GM12878 (cell line): ENCODE measurements around the gene KCNE4. TPM values are rescaled to one million over a fixed set of nuclear protein-coding genes. Genes with fewer than 3 reads are reported as not detected.

Source experiments
- ATAC-seq: fragments of 200-7000 bp; cut with Tn5 transposase; 3 replicates; pipeline ENCODE4 v1.9.1; 2020; ENCODE audit warnings: mild to moderate bottlenecking, moderate library complexity
- BruUV-seq: library from RNA; stranded (reverse); fragments of 400-500 nt; replicated peaks from 2 replicates; lab custom pipeline; 2021; lab: Mats Ljungman, UMichigan
- CTCF ChIA-PET: fragments of 300-600 bp; sonication (Branson Sonifier 250); formaldehyde crosslinking; extraction: SDS; loops from one replicate; lab custom pipeline; 2021; ENCODE audit warnings: inconsistent platforms; lab: Yijun Ruan, JAX
- POLR2A ChIA-PET: fragments of 350-600 bp; formaldehyde crosslinking; extraction: SDS; loops from one replicate; lab custom pipeline; 2021; ENCODE audit warnings: inconsistent platforms; lab: Charles Lee
- RAD21 ChIA-PET: fragments of 300-600 bp; sonication (Branson Sonifier 250); formaldehyde crosslinking; loops from one replicate; lab custom pipeline; 2023; ENCODE audit warnings: antibody characterized with exemption; ENCODE audit not compliant: unreplicated experiment; lab: Charles Lee
- SMC1A ChIA-PET: fragments of 300-600 bp; sonication (Branson Sonifier 250); formaldehyde crosslinking; loops from one replicate; lab custom pipeline; 2023; ENCODE audit not compliant: unreplicated experiment, uncharacterized antibody; lab: Charles Lee
- DNase-seq: peaks from one replicate; pipeline ENCODE4 v3.0.0-alpha.2; 2011; ENCODE audit warnings: low read depth, low spot score
- FAIRE-seq: peaks from 3 replicates; lab custom pipeline; 2011; peaks lifted over from hg19 to GRCh38; lab: Jason Lieb, UNC
- H2AFZ ChIP-seq: 2 replicates; pipeline ENCODE4 v1.6.0; 2011; ENCODE audit warnings: low read depth, low read length, control low read depth; ENCODE audit not compliant: control insufficient read depth
- H3K27ac ChIP-seq: 2 replicates; pipeline ENCODE4 v1.5.1; 2011; ENCODE audit warnings: control low read depth; ENCODE audit not compliant: control insufficient read depth, insufficient read depth
- H3K27me3 ChIP-seq, 2 experiments: replicated peaks in 1 of 2; 2 replicates each; pipeline versions ENCODE4 v1.6.0 to v1.6.1; 2011; ENCODE audit warnings: low read length in 1 of 2; ENCODE audit not compliant: control insufficient read depth in 2 of 2, insufficient read depth in 2 of 2
- H3K36me3 ChIP-seq, 2 experiments: 2 replicates each; pipeline ENCODE4 v1.5.1; 2011; ENCODE audit warnings: low read length in 1 of 2; ENCODE audit not compliant: control insufficient read depth in 2 of 2, insufficient read depth in 2 of 2
- H3K4me1 ChIP-seq: 2 replicates; pipeline ENCODE4 v1.6.1; 2011; ENCODE audit warnings: mild to moderate bottlenecking, low read length, moderate library complexity, mixed read lengths; ENCODE audit not compliant: control insufficient read depth, insufficient read depth
- H3K4me2 ChIP-seq: 2 replicates; pipeline ENCODE4 v1.6.0; 2011; ENCODE audit warnings: control low read depth; ENCODE audit not compliant: control insufficient read depth, insufficient read depth
- H3K4me3 ChIP-seq: fragments of 200-600 bp; sonication (generic); 2 replicates; pipeline ENCODE4 v1.5.1; 2016
- H3K79me2 ChIP-seq: 2 replicates; pipeline ENCODE4 v1.6.0; 2011; ENCODE audit warnings: low read length; ENCODE audit not compliant: control insufficient read depth, insufficient read depth
- H3K9ac ChIP-seq: 2 replicates; pipeline ENCODE4 v1.8.0; 2011; ENCODE audit warnings: low read length, control low read depth, mixed read lengths; ENCODE audit not compliant: control insufficient read depth, insufficient read depth
- H3K9me3 ChIP-seq: replicated peaks from 3 replicates; pipeline ENCODE4 v1.5.1; 2011; ENCODE audit warnings: mild to moderate bottlenecking, low read length; ENCODE audit not compliant: control insufficient read depth, insufficient read depth
- H4K20me1 ChIP-seq: 2 replicates; pipeline ENCODE4 v1.6.0; 2011; ENCODE audit not compliant: control insufficient read depth, insufficient read depth
- CHD2 ChIP-seq: IDR thresholded peaks from 2 replicates; pipeline ENCODE4 v1.6.1; 2011; ENCODE audit warnings: low read depth, low read length, improper control_type of control experiment, borderline replicate concordance
- E2F4 ChIP-seq: IDR thresholded peaks from 2 replicates; pipeline ENCODE4 v1.6.1; 2012; ENCODE audit warnings: low read depth, low read length, improper control_type of control experiment
- E2F8 ChIP-seq: fragments of 450-650 bp; IDR thresholded peaks from 2 replicates; pipeline ENCODE4 v1.6.1; 2018; ENCODE audit warnings: mild to moderate bottlenecking, low read depth, moderate library complexity; ENCODE audit not compliant: partially characterized antibody
- KAT2A ChIP-seq: conservative IDR thresholded peaks from 2 replicates; pipeline ENCODE4 v1.6.1; 2011; ENCODE audit warnings: low read depth, low read length; ENCODE audit not compliant: control insufficient read depth
- MTA2 ChIP-seq: fragments of 450-650 bp; IDR thresholded peaks from 2 replicates; pipeline ENCODE4 v1.6.1; 2016; ENCODE audit warnings: low read depth, mild to moderate bottlenecking, moderate library complexity
- NFIC ChIP-seq: IDR thresholded peaks from 2 replicates; pipeline ENCODE4 v1.6.1; 2012; ENCODE audit warnings: low read depth, mild to moderate bottlenecking, inconsistent platforms, low read length, moderate library complexity
- SP1 ChIP-seq: IDR thresholded peaks from one replicate; pipeline ENCODE4 v1.6.1; 2011; ENCODE audit warnings: low read depth, low read length
- TCF3 ChIP-seq: IDR thresholded peaks from 2 replicates; pipeline ENCODE4 v1.6.1; 2012; ENCODE audit warnings: low read depth, mild to moderate bottlenecking, low read length, borderline replicate concordance; ENCODE audit not compliant: insufficient read depth
- WRNIP1 ChIP-seq: IDR thresholded peaks from 2 replicates; pipeline ENCODE4 v1.6.1; 2011; ENCODE audit warnings: low read depth, low read length, improper control_type of control experiment, borderline replicate concordance
- YY1 ChIP-seq: IDR thresholded peaks from 2 replicates; pipeline ENCODE4 v1.6.1; 2011; ENCODE audit warnings: low read depth, mild to moderate bottlenecking, low read length
- ZBTB11 ChIP-seq: fragments of 450-650 bp; formaldehyde crosslinking; IDR thresholded peaks from 2 replicates; pipeline ENCODE4 v1.5.0; 2022; ENCODE audit warnings: mild to moderate bottlenecking, missing genetic modification characterization
- ZNF24 ChIP-seq: fragments of 450-650 bp; IDR thresholded peaks from 2 replicates; pipeline ENCODE4 v1.6.1; 2017; ENCODE audit warnings: antibody characterized with exemption, mild to moderate bottlenecking
- ZNF687 ChIP-seq: fragments of 450-650 bp; IDR thresholded peaks from 2 replicates; pipeline ENCODE4 v1.6.1; 2017; ENCODE audit warnings: mild to moderate bottlenecking, moderate library complexity
- WGBS: methylation state at CpG from one replicate; pipeline ENCODE4 v1.1.6; 2016; ENCODE audit warnings: low lambda C conversion rate; ENCODE audit not compliant: insufficient replicate concordance, insufficient coverage; ENCODE audit errors: missing lambda C conversion rate; 5-methylcytosine and 5-hydroxymethylcytosine counted together
- in situ Hi-C: fragments of 300-500 bp; cut with MboI; formaldehyde crosslinking; loops from 9 replicates; pipeline ENCODE4 v1.14.3; 2018; ENCODE audit warnings: mixed read lengths
- intact Hi-C: fragments of 100-400 bp; cut with micrococcal nuclease; formaldehyde crosslinking; loops from one replicate; pipeline ENCODE4 v1.14.2; 2022; ENCODE audit not compliant: unreplicated experiment
- polyA plus RNA-seq, 11 experiments: library from polyadenylated mRNA; depleted of rRNA in 4 of 11; unstranded in 6 of 11; stranded (reverse) in 5 of 11; fragments of >200 nt; fragmentation: Nextera tagmentation in 4 of 11; fragmentation: Illumina TruSeq in 1 of 11; extraction: Ambion mirVana in 4 of 11; extraction: Trizol in 1 of 11; gene quantifications; 1 replicate in 1 of 11; 2 replicates in 10 of 11; pipeline versions ENCODE4 v1.2.1 to v1.2.3, GENCODE V29; 2011 to 2016; ENCODE audit warnings: inconsistent platforms in 2 of 11, missing spikeins in 2 of 11, low read depth in 1 of 11
- total RNA-seq, 4 experiments: library from RNA; depleted of rRNA in 3 of 4; stranded (reverse); fragments of >200 nt in 3 of 4; fragmentation: Illumina TruSeq in 1 of 4; extraction: Trizol in 1 of 4; gene quantifications; 2 replicates each; pipeline versions ENCODE4 v1.2.1 to v1.2.3, GENCODE V29; 2013 to 2021

KCNE4 gene
- total and polyA plus RNA-seq, 10 of the 15 experiments (the other 5 are each of a cell fraction or from before 2014, with no cell fraction given) = 0.30 TPM; not detected in 9

- TF ChIP-seq CHD2 (no peak), NFIC (no peak), ZNF24 (no peak), MTA2 (no peak), KAT2A (no peak), ZBTB11 (CRISPR knock-in tag) (no peak), E2F4 (no peak), TCF3 (no peak), SP1 (no peak), ZNF687 (no peak), WRNIP1 (no peak), YY1 (no peak), E2F8 (no peak)
- TF ChIP-seq, all 136 proteins: peak for 0
- ATAC-seq (no peak), FAIRE-seq (no peak), DNase-seq (no peak)
- BruUV-seq = no TSS peak
- H3K36me3 ChIP-seq = no peaks in the 10 kb centered on the region
- SMC1A ChIA-PET = no interaction called here
- H3K9ac ChIP-seq = no peak overlapping the region
- intact Hi-C loops = no loop called here
- no peaks in the 10 kb centered on the region for H3K27me3 ChIP-seq
- H4K20me1 ChIP-seq = no peaks in the 10 kb centered on the region
- H3K4me1 ChIP-seq = no peaks in the 10 kb centered on the region
- no peak overlapping the region for H3K4me3 ChIP-seq
- no peak overlapping the region for H3K27ac ChIP-seq
- 40% methylated on average over 3 of the region's 3 CpGs for WGBS
- H3K9me3 ChIP-seq = no peaks in the 10 kb centered on the region; the same call in 2 of the 3 replicates
- H2AFZ ChIP-seq = no peak overlapping the region
- H3K4me2 ChIP-seq = no peak overlapping the region
- H3K79me2 ChIP-seq = no peaks in the 10 kb centered on the region
- in situ Hi-C loops = no loop called here
- RAD21 ChIA-PET = interaction anchor here (0.6 kb wide), 1 partner anchor 162 kb away, joined by 3 read pairs; no protein-coding TSS in a partner anchor
- POLR2A ChIA-PET = no interaction called here
- CTCF ChIA-PET = interaction anchor here (0.6 to 0.7 kb wide), 3 partner anchors 19 to 156 kb away, joined by 3 read pairs; no protein-coding TSS in a partner anchor
These were observed 29.8 kb downstream of the KCNE4 start for GRCh38 chr2:223081789-223082188.
